KOPT-K1 (cell line): Measurements from ENCODE around the gene RIMBP3C.
"Not testable (repeated sequence)": the region's sequence is repeated elsewhere in the genome, so short reads cannot be mapped to it uniquely, and the experiment has no call there.

Experiments
- H3K27ac ChIP-seq: fragments of 200-600 bp; sonication (generic); 2 replicates; pipeline ENCODE4 v1.5.1; 2016; ENCODE audit warnings: antibody characterized with exemption, mild to moderate bottlenecking, low read depth, low read length; ENCODE audit not compliant: poor library complexity, severe bottlenecking
- H3K36me3 ChIP-seq: fragments of 200-600 bp; sonication (generic); 2 replicates; pipeline ENCODE4 v1.5.1; 2017; ENCODE audit warnings: antibody characterized with exemption, mild to moderate bottlenecking, low read length, moderate library complexity; ENCODE audit not compliant: insufficient read depth
- H3K9me3 ChIP-seq: fragments of 200-600 bp; sonication (generic); 2 replicates; pipeline ENCODE4 v1.5.1; 2017; ENCODE audit warnings: antibody characterized with exemption, low read length, mild to moderate bottlenecking; ENCODE audit not compliant: insufficient read depth, poor library complexity, severe bottlenecking

Gene RIMBP3C

DNA sequence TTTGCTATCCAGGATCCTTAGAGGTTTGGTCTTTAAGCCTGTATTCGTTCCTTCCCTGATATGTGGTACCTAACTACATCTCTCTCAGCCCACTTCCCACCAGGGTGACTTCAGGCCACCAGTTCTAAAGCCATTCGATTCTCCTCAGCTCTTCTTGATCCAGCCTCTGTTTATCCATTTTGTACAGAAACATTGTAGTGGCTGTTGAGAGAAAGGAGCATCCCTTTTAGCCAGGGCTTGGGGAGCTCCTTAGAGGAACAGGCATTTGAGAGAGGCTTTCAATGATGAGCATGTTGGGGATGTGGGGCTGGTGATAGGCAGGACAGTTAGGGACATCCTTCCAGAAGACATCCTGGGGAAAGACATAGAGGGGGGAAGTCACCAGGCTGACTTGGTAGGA, 34.1 kb upstream of the RIMBP3C start:
- Histone ChIP-seq H3K27ac (no peak overlapping the region), H3K9me3 (no peaks in the 10 kb centered on the region), H3K36me3 (peaks cover 36% of the 10 kb centered on the region)

DNA sequence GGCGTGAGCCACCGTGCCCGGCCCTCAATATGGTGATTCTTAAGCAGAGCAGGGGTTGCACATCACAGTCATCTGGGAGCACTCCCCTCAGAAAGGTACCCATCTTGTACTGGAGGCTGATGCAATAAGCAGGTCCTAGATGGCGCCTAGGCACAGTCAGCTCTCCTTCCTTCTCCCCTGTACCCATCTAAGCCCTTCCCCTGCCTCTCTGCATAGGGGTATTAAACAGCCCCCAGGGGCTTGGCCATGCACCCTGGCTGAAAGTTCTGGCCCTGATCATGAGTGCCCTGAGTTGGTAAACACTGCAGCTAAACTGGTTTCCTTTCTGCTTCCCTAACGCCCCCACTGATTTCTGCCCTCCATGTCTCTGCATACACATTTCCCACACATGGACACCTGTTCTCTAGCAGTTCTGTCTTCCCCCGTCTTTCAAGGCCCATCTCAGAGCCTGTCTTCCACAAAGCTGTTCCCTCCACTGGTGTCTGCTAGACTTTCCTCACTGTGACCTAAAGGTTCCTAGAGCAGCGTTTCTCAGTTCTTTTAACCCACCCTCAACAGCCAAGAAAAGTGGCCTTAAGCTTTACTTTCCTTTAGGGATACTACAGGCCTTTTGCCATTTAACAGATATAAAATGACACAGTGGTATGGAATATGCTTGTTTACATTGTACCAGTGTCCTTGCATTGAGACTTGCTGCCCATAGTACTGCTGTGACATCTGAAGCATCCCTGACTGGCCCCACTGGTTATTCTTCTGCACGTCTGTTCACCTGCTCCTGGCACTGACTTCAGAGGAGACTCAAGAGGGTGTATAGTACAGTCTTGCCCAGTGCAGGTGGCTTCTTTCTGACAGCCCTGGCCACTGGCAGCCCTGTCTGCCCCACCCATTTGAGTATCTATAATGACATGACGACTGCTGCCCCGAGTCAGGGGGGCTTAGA, 31.8 kb upstream of the RIMBP3C start:
- Histone ChIP-seq H3K36me3 (peaks cover 32% of the 10 kb centered on the region), H3K9me3 (no peaks in the 10 kb centered on the region), H3K27ac (no peak overlapping the region)

DNA sequence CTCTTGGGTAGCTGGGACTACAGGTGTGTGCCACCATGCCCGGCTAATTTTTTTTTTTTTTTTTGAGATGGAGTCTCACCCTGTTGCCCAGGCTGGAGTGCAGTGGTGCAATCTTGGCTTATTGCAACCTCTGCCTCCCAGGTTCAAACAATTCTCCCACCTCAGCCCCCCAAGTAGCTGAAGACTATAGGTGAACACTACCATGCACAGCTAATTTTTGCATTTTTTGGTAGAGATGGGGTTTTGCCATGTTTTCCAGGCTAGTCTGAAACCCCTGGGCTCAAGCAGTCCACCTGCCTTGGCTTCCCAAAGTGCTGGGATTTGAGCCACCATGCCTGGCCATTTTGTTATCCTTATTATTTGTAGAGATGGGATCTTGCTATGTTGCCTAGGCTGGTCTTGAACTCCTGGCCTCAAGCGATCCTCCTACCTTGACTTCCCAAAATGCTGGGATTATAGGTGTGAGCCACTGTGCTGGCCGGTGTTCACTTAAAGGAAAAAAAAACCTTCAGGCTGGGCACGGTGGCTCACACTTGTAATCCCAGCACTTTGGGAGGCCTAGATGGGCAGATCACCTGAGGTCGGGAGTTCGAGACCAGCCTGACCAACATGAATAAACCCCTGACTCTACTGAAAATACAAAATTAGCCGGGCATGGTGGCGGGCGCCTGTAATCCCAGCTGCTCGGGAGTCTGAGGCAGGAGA, 29.9 kb upstream of the RIMBP3C start:
- H3K9me3 ChIP-seq, H3K27ac ChIP-seq: not testable (repeated sequence)
- peaks cover 34% of the 10 kb centered on the region; the same call in 1 of the 2 replicates for H3K36me3 ChIP-seq

DNA sequence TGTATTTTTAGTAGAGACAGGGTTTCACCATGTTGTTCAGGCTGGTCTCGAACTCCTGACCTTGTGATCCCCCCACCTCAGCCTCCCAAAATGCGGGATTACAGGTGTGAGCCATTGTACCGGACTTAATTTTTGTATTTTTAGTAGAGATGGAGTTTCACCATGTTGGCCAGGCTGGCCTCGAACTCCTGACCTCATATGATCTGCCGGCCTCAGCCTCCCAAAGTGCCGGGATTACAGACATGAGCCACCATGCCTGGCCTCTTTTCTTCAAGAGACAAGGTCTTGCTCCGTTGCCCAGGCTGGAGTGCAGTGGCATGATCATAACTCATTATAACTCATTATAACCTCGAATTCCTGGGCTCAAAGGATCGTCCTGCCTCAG, 29.4 kb upstream of the RIMBP3C start:
- H3K9me3 ChIP-seq, H3K27ac ChIP-seq: not testable (repeated sequence)
- H3K36me3 ChIP-seq, result peaks cover 34% of the 10 kb centered on the region; the same call in 1 of the 2 replicates

DNA sequence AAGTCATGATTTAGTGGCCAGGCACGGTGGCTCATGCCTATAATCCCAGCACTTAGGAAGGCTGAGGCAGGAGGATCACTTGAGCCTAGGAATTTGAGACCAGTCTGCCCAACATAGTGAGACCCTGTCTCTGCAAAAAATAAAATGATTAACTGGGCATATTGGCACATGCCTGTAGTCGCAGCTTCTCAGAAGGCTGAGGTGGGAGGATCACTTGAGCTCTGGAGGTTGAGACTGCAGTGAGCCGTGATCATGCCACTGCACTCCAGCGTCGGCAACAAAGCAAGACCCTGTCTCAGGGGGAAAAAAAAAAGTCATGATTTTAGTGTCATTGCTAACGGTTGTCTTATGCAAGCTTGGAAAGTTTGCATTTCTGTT, 28.2 kb upstream of the RIMBP3C start:
- H3K27ac ChIP-seq, result no peak overlapping the region
- peaks cover 24% of the 10 kb centered on the region; the same call in 1 of the 2 replicates for H3K36me3 ChIP-seq

DNA sequence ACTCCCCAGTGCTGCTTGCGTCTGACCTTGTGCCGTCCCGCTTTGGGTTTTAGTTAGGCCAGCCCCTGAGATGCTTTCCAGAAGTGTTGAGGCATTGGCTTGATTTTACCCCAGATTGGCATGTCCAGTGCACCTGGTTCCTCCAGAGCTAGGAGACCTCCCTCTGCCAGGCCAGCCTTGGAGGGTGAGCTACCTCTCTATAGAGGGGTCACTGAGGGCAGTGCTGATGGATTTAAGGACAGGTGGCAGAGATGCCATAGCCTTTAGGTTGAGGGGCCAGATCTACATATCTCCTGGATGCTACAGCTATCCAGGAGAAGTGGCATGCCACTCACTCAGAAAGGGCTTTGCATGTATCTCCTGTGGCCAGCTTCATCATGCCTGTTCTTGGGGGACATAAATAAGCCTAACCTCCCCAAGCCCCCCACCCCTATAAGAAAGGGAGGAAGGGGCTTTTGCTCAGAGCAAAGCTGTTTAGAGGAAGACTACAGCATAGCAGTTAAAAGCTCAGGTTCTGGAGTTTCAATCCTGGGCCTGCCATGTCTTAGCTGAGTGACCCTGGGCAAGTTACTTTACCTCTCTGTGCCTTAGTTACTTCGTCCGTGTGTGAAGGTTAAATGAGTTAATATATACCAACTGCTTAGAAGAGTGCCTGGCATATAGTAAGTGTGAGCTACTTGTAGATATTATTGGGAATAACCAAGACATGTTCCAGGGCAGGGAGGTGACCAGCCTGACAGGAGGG, 22.7 kb upstream of the RIMBP3C start:
- no peaks in the 10 kb centered on the region for H3K9me3 ChIP-seq
- H3K27ac ChIP-seq, result no peak overlapping the region
- peaks cover 45% of the 10 kb centered on the region for H3K36me3 ChIP-seq

More for the DNA sequence above, 28.2 kb upstream of the RIMBP3C start:
- H3K9me3 ChIP-seq, result no peaks in the 10 kb centered on the region

DNA sequence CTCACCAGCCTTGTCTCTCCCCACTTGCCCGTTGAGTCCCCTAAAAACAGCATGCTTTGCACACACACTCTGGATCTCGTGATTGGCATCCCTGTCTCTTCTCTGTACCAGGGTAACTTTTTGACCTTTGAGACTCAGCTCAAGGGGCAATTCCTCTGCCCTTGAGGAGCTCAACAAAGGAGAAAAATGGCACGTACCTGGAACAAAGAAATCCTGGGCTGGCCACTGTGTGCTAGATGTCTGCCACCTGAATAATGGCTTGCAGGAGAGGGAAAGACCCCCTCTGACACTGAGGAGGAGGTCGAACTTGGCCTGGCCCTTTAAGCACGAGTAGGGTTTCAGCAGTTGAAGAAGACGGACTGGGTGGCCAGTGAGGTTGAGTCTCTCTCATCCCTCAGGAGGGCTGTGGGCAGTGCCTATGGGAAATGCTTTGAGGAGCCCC, 22.1 kb upstream of the RIMBP3C start:
- H3K36me3 ChIP-seq, result peaks cover 40% of the 10 kb centered on the region
- H3K27ac ChIP-seq, result no peak overlapping the region
- no peaks in the 10 kb centered on the region for H3K9me3 ChIP-seq

DNA sequence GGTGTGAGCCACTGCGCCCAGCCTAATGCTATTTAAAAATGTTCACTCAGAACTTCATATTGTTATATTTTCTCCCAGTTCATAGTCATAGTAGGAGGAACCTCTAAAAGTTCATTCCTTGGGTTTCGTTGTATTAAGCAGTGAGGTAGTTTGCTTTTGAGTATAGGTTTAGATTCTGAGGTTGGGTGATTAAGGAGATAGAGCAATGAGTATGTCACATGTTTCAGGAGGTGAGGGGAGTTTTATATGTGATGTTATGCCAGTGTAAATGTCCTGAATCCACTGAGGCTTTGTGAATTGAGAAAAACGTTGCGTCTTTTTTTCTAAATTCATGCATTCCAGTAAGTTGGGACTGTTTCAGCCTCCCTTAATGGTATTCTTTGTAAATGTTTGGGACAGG, 20.4 kb upstream of the RIMBP3C start:
- H3K27ac ChIP-seq, result no peak overlapping the region
- H3K36me3 ChIP-seq, result peaks cover 30% of the 10 kb centered on the region

DNA sequence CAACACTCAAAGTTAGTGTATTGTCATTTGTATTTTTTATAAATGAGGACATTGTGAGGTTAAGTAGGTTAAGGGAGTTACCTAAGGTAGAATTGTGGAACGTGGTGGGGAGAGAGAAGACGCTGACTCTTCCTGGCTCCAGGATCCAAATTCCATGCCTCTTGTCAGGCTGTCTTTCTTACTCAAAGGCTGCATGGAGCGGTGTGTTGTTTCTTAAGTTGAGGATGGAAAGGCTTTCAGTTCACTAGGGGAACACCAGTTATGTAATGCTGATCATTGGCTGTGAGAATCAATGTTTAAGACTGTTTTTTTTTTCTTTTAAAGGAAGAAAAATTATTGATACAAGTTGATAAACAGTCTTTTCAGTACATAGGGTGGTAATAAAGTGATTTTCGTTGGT, 19.1 kb upstream of the RIMBP3C start:
- peaks cover 30% of the 10 kb centered on the region for H3K36me3 ChIP-seq
- no peak overlapping the region for H3K27ac ChIP-seq

More for the DNA sequence above, 20.4 kb upstream of the RIMBP3C start:
- H3K9me3 ChIP-seq, result no peaks in the 10 kb centered on the region

DNA sequence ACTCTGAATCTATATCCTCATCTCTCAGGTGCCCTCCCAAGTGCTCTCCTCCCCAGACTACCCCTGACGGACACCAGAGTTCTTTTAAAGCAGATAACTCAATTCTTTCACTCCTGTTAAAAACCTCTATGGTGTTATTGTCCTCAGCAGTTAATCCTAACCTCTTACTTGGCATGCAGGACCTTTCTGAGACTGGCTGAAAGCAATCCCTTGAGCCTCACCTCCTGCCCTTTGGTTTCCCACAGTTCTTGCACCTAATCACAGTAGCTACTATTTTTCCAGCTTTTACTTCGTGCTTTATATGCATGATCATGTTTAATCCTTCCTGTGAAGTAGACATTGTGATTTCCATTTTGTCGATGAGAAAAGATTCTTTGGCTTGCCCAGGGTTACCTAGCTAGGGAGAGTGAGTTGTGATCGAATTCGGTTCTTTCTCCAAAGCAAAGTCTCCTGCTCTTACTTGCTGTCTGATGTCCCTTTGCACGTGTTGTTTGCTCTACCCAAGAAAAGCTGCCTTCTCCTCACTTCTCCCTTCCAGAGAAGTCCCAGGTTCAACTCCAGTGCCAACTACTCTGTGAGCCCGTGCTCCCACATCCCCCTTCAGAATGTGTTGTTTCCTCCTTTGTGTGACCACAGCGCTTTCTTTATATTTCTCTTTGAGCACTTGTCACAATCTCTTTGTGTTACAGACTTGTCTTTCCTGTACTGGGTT, 18.4 kb upstream of the RIMBP3C start:
- Histone ChIP-seq H3K27ac (peak overlapping the region; percentile 89), H3K36me3 (peaks cover 30% of the 10 kb centered on the region), H3K9me3 (no peaks in the 10 kb centered on the region)

More for the DNA sequence above, 19.1 kb upstream of the RIMBP3C start:
- H3K9me3 ChIP-seq, result no peaks in the 10 kb centered on the region

DNA sequence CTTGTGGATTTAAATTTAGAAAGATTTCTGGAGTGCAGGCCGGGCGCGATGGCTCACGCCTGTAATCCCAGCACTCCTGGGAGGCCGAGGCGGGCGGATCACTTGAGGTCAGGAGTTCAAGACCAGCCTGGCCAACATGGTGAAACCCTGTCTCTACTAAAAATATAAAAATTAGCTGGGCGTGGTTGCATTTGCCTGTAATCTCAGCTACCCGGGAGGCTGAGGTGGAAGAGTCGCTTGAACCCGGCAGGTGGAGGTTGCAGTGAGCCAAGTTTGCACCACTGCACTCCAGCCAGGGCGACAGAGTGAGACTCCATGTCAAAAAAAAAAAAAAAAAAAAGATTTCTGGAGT, 17.8 kb upstream of the RIMBP3C start:
- H3K9me3 ChIP-seq, result not testable (repeated sequence)
- H3K27ac ChIP-seq, result peak overlapping the region; percentile 89

DNA sequence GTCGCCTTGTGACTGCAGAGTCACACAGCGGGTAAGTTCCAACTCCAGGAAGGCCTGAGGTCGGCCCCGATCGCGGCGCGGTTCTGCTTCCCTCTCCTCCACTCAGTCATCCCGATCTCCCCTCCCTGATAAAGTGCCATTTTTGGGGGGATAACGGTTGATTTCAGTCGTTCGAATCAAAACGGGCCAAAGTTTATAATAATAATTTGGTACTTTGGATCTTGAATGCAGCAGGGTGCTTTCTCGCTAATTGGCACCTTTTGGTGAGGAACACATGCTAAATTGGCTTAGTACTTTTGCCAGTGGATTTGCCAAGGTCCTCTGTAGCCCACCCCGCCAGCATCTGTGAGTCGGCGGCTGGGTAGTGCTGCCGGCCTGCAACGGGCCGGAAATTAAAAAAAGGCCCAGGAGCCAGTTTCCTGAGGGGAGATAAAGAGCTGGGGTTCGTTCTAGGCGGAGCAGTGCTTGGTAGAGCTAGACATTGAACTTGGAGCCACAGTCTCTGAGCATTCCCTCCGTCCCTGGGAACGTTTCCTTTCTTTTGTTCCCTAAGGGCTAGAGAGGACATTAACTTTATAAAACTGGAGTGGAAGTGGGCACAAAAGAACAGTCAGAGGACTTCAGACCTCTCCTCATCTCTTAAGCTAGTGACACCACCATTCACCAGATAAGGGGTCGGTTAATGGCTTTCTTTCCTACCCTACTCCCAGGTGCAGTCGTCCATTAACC, 17.2 kb upstream of the RIMBP3C start:
- H3K27ac ChIP-seq, result peak overlapping the region; percentile 89
- peaks cover 27% of the 10 kb centered on the region for H3K36me3 ChIP-seq
- no peaks in the 10 kb centered on the region for H3K9me3 ChIP-seq

More for the DNA sequence above, 17.8 kb upstream of the RIMBP3C start:
- H3K36me3 ChIP-seq, result peaks cover 30% of the 10 kb centered on the region

DNA sequence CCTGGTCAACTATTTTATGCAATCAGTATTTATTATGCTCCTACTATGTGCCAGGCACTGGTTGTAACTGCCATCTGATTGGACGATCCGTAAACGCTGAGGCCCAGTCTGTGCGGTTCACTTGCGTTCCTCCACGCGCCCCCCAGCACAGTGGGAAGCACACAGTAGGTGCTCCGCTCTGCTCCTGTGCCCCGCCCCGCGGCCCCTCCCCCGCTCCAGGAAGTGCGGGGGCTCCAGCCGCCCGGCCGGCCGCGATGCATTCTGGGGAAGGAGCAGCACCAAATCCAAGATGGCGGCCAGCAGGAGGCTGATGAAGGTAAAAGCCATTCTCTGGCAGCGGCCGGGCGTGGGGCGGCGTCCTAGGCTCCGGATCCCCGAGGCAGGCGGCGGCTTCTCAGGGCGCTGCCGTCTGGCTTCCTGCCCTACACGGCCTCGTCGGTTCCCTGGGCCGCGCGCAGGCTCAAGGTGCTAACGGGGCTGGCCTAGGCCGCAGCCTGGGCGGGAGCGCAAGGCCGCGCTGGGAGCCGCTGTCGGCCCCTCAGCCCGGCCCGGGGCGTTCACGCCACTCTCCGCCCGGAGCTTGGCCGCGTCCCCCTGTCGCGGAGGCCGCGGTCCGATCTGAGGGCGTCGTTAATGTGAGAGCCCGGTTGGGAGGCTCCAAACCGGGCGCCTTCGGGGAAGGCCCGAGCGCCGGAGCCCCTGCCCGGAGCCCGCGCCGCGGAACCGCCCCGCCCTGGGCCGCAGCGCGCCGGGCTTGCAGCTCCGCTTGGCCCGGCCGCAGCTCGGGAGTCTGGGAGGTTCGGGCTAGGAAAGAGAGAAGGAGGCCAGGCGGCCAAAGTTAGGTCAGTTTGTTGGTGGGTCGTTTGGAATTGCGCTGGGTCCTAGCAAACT, 16.4 kb upstream of the RIMBP3C start, which contains the start of gene UBE2L3:
Gene UBE2L3, plus strand, starts transcription at position 259 of the 891 bp plus-strand sequence. Its CDS starts 31 bp downstream, at position 290.
- Histone ChIP-seq H3K36me3 (peaks cover 18% of the 10 kb centered on the region), H3K27ac (peak within 1 kb of the TSS; percentile 89), H3K9me3 (no peaks in the 10 kb centered on the region)
